Ramos (cell line): ENCODE data around the gene KCNA2.

ENCODE experiments used
- in situ Hi-C: fragments of 300-500 bp; cut with MboI; formaldehyde crosslinking; loops from one replicate; pipeline ENCODE4 v1.14.3; 2022; ENCODE audit warnings: low sequenced_read_pairs; ENCODE audit not compliant: unreplicated experiment

The KCNA2 gene

GRCh38 chr1:110544753-110545152 is 61.4 kb downstream of the KCNA2 start:
- in situ Hi-C loops: no loop called here
